Stomach (tissue), 19 donors: Measurements from ENCODE around the gene ATP6V1G2. TPM values are rescaled to one million over a fixed set of nuclear protein-coding genes. Genes with fewer than 3 reads are reported as not detected.
A peak's percentile ranks its signal among the peaks of the same experiment; 100 is the strongest.
"Not testable (repeated sequence)": the region's sequence is repeated elsewhere in the genome, so short reads cannot be mapped to it uniquely, and the experiment has no call there.

Source experiments
- DNase-seq, 2 donors: peaks; one replicate each; pipeline versions ENCODE4 v3.0.0 to v3.0.0-alpha.2; 2013 to 2019
- H3K27ac ChIP-seq, 5 donors: fragments of 200-600 bp in 4 of 5; sonication (generic) in 4 of 5; one replicate each; pipeline ENCODE4 v1.5.1; 2013 to 2019; ENCODE audit warnings: mild to moderate bottlenecking in 1 of 5, moderate library complexity in 1 of 5
- H3K27me3 ChIP-seq, 3 donors: fragments of 200-600 bp; sonication (generic); one replicate each; pipeline ENCODE4 v1.5.1; 2017 to 2019; ENCODE audit warnings: mixed run types in 1 of 3
- H3K36me3 ChIP-seq, 4 donors: fragments of 200-600 bp; sonication (generic); 1 replicate in 3 of 4; 2 replicates in 1 of 4; pipeline ENCODE4 v1.5.1; 2016 to 2019
- H3K4me1 ChIP-seq, 4 donors: fragments of 200-600 bp; sonication (generic); one replicate each; pipeline ENCODE4 v1.5.1; 2016 to 2019
- H3K4me3 ChIP-seq, 4 donors: fragments of 200-600 bp; sonication (generic) in 3 of 4; one replicate each; pipeline ENCODE4 v1.5.1; 2016 to 2019; ENCODE audit warnings: mild to moderate bottlenecking in 1 of 4
- H3K9me3 ChIP-seq, 4 donors: fragments of 200-600 bp; sonication (generic); one replicate each; pipeline ENCODE4 v1.5.1; 2016 to 2019
- CTCF ChIP-seq, 7 experiments: fragments of 450-650 bp in 4 of 7; fragments of 200-600 bp in 3 of 7; sonication (generic) in 3 of 7; IDR thresholded peaks; one replicate each; pipeline ENCODE4 v1.5.1; 2016 to 2019; ENCODE audit warnings: antibody characterized with exemption in 7 of 7, control low read depth in 2 of 7, mild to moderate bottlenecking in 1 of 7
- EP300 ChIP-seq: sonication (generic); formaldehyde crosslinking; IDR thresholded peaks from one replicate; pipeline ENCODE4 v1.6.1; 2017; ENCODE audit warnings: antibody characterized with exemption
- POLR2A ChIP-seq, 4 donors: fragments of 450-650 bp; IDR thresholded peaks; one replicate each; pipeline ENCODE4 v1.6.1; 2016; ENCODE audit warnings: antibody characterized with exemption in 4 of 4, control low read depth in 2 of 4, mild to moderate bottlenecking in 1 of 4, moderate library complexity in 1 of 4
- POLR2AphosphoS5 ChIP-seq, 3 donors: sonication (generic); formaldehyde crosslinking; IDR thresholded peaks; one replicate each; pipeline ENCODE4 v1.6.1; 2016; ENCODE audit warnings: antibody characterized with exemption in 3 of 3
- WGBS, 5 donors: extraction: QIAGEN DNeasy Blood & Tissue Kit in 3 of 5; methylation state at CpG; one replicate each; pipeline versions ENCODE4 v1.1.5 to v1.1.7; 2013 to 2018; 5-methylcytosine and 5-hydroxymethylcytosine counted together
- intact Hi-C: fragments of 100-400 bp; cut with DNase I; formaldehyde crosslinking; loops from one replicate; pipeline ENCODE4 v1.15.1; 2023; ENCODE audit warnings: low total_unique reads
- long read RNA-seq, 10 donors: transcript quantifications; one replicate each; lab custom pipeline, GENCODE V29; 2026
- polyA plus RNA-seq, 3 donors: library from polyadenylated mRNA; stranded (reverse); fragments of 200-250 nt; gene quantifications; one replicate each; pipeline ENCODE4 v1.2.3, GENCODE V29; 2013
- total RNA-seq, 5 donors: library from RNA; depleted of rRNA; stranded (reverse); fragments of >200 nt; gene quantifications; one replicate each; pipeline versions ENCODE4 v1.1.0 to v1.2.3, GENCODE V29; 2014 to 2016
- donor health status: healthy with polysubstance abuse.
- donor health status: Bipolar disorder and iron deficiency.
- donor health status: healthy.

Gene ATP6V1G2
- 1 to 10 TPM in 2 of 5 donors, under 1 TPM in 1, not detected in 2; 0.87 to 4.6 (median 2.3) TPM for total RNA-seq
- polyA plus RNA-seq = 1 to 10 TPM in 2 of 3 donors, under 1 TPM in 1; 0.98 to 3.7 (median 1.2) TPM
- long read RNA-seq, donor 1, partial matches to known transcripts = 0 of 2 reads
- long read RNA-seq, donor 1, other reads (novel, unspliced or antisense) = 0 of 2 reads
- long read RNA-seq, donor 2, partial matches to known transcripts = 0 of 1 reads
- long read RNA-seq, donor 2, other reads (novel, unspliced or antisense) = 0 of 1 reads
- long read RNA-seq, donor 3, partial matches to known transcripts = 5 of 5 reads
- long read RNA-seq, donor 3, other reads (novel, unspliced or antisense) = 0 of 5 reads
- long read RNA-seq, donor 4 = 0 reads
- long read RNA-seq, donor 5, partial matches to known transcripts = 5 of 5 reads
- long read RNA-seq, donor 5, other reads (novel, unspliced or antisense) = 0 of 5 reads
- long read RNA-seq, donor 6, partial matches to known transcripts = 5 of 32 reads
- long read RNA-seq, donor 6, other reads (novel, unspliced or antisense) = 26 of 32 reads
- long read RNA-seq, donor 7, transcript ATP6V1G2-205 (3 exons, 1,588 nt) = major isoform, 5 of 5 reads
- long read RNA-seq, donor 7, partial matches to known transcripts = 0 of 5 reads
- long read RNA-seq, donor 7, other reads (novel, unspliced or antisense) = 0 of 5 reads
- long read RNA-seq, donor 8, partial matches to known transcripts = 0 of 4 reads
- long read RNA-seq, donor 8, other reads (novel, unspliced or antisense) = 0 of 4 reads
- long read RNA-seq, donor 9, partial matches to known transcripts = 0 of 2 reads
- long read RNA-seq, donor 9, other reads (novel, unspliced or antisense) = 0 of 2 reads
- long read RNA-seq, donor 10 = 0 reads

- Histone ChIP-seq H3K36me3 (peaks cover 0 to 27% (median 25%) of the 10 kb centered on the region in 4 donors), H3K4me1 (peaks cover 13 to 48% (median 36%) of the 10 kb centered on the region in 4 donors), H3K27ac (peak within 1 kb of the TSS; percentile 86 to 89 (median 87)), H3K9me3 (no peaks in the 10 kb centered on the region), H3K27me3 (no peaks in the 10 kb centered on the region), H3K4me3 (peak within 1 kb of the TSS; percentile 43 to 54 (median 50))
- intact Hi-C loops = loop anchor here (5.0 kb wide), 1 partner anchor 56 kb away; no protein-coding TSS in a partner anchor
- 7 to 9% (median 8%) methylated on average over 11 of the region's 11 CpGs for WGBS, 5 donors
- TF ChIP-seq EP300 = no peak
- TF ChIP-seq POLR2AphosphoS5 (IDR thresholded peaks at IDR 0.05) = peak in 1 of 3 donors; percentile 65
- TF ChIP-seq CTCF (IDR thresholded peaks at IDR 0.05) = peak in 6 of 7 experiments; percentile 50 to 99 (median 98)
- no peak for TF ChIP-seq POLR2A (IDR thresholded peaks at IDR 0.05)
- peak; percentile 89 to 96 for DNase-seq
Observed at GRCh38 chr6:31546339-31546957, at the start of gene ATP6V1G2. Gene ATP6V1G2 (minus strand): TSS chr6:31546608. CDS start chr6:31546559, 49 bp downstream.

- Histone ChIP-seq H3K27me3 (peaks cover 0 to 16% (median 0%) of the 10 kb centered on the region in 3 donors), H3K27ac (no peak overlapping the region), H3K4me3 (no peak overlapping the region), H3K9me3 (no peaks in the 10 kb centered on the region), H3K36me3 (no peaks in the 10 kb centered on the region), H3K4me1 (peaks cover 0 to 11% (median 0%) of the 10 kb centered on the region in 4 donors)
- WGBS, 5 donors = 87 to 96% (median 91%) methylated on average over 7 of the region's 7 CpGs
- intact Hi-C loops = no loop called here
- no peak for TF ChIP-seq POLR2A (IDR thresholded peaks at IDR 0.05)
- TF ChIP-seq POLR2AphosphoS5 (IDR thresholded peaks at IDR 0.05) = no peak
- no peak for TF ChIP-seq EP300
- TF ChIP-seq CTCF (IDR thresholded peaks at IDR 0.05) = no peak
- DNase-seq = no peak
Observed at GRCh38 chr6:31592396-31592771, 46.0 kb upstream of the ATP6V1G2 start.

- DNase-seq, H3K36me3 ChIP-seq, H3K4me3 ChIP-seq, intact Hi-C loops, H3K27ac ChIP-seq, H3K9me3 ChIP-seq: not testable (repeated sequence)
- Histone ChIP-seq H3K27me3 (peaks cover 0 to 25% (median 0%) of the 10 kb centered on the region in 3 donors), H3K4me1 (peaks cover 0 to 25% (median 3%) of the 10 kb centered on the region in 4 donors)
- 62 to 90% (median 78%) methylated on average over 5 of the region's 5 CpGs for WGBS, 5 donors
Observed at GRCh38 chr6:31590691-31591090, 44.3 kb upstream of the ATP6V1G2 start.

GRCh38 chr6:31588871-31589650, 42.7 kb upstream of the ATP6V1G2 start:
- H3K27ac ChIP-seq = no peak overlapping the region

More at GRCh38 chr6:31588871-31589650, 42.7 kb upstream of the ATP6V1G2 start:
- H3K36me3 ChIP-seq = no peaks in the 10 kb centered on the region
- peaks cover 0 to 25% (median 0%) of the 10 kb centered on the region in 3 donors for H3K27me3 ChIP-seq
- no peaks in the 10 kb centered on the region for H3K9me3 ChIP-seq
- intact Hi-C loops = no loop called here
- DNase-seq = no peak
- H3K4me1 ChIP-seq = peaks cover 0 to 37% (median 4%) of the 10 kb centered on the region in 4 donors
- no peak overlapping the region for H3K4me3 ChIP-seq
- 50 to 64% (median 51%) methylated on average over 9 of the region's 9 CpGs for WGBS, 5 donors
- no peak for TF ChIP-seq EP300
- no peak for TF ChIP-seq POLR2AphosphoS5 (IDR thresholded peaks at IDR 0.05)
- no peak for TF ChIP-seq CTCF (IDR thresholded peaks at IDR 0.05)
- no peak for TF ChIP-seq POLR2A (IDR thresholded peaks at IDR 0.05)
